HepG2 (cell line): ENCODE results near the gene TXNDC2. TPM values are rescaled to one million over a fixed set of nuclear protein-coding genes. Genes with fewer than 3 reads are reported as not detected.

Source experiments
- ATAC-seq: fragments of 200-7000 bp; cut with Tn5 transposase; 3 replicates; pipeline ENCODE4 v1.9.1; 2020; ENCODE audit warnings: mild to moderate bottlenecking, moderate library complexity
- BruUV-seq: library from RNA; stranded (reverse); fragments of 400-500 nt; replicated peaks from 2 replicates; lab custom pipeline; 2021; lab: Mats Ljungman, UMichigan
- CTCF ChIA-PET: fragments of 300-600 bp; formaldehyde crosslinking; extraction: SDS; loops from one replicate; lab custom pipeline; 2021; ENCODE audit warnings: low total read pairs, inconsistent platforms, low intra/inter-chr PET ratio; lab: Yijun Ruan, JAX
- POLR2A ChIA-PET: fragments of 350-600 bp; sonication (Branson Sonifier 250); formaldehyde crosslinking; loops from one replicate; lab custom pipeline; 2020; ENCODE audit warnings: antibody characterized with exemption, inconsistent platforms; lab: Yijun Ruan, JAX
- DNase-seq: peaks from one replicate; pipeline ENCODE4 v3.0.0-alpha.2; 2015; ENCODE audit warnings: low spot score
- FAIRE-seq: peaks from 3 replicates; lab custom pipeline; 2011; peaks lifted over from hg19 to GRCh38; lab: Jason Lieb, UNC
- H2AFZ ChIP-seq: one replicate; pipeline ENCODE4 v1.6.1; 2011; ENCODE audit warnings: low read length, inconsistent platforms
- H3K27ac ChIP-seq: fragments of 300-600 bp; 3 replicates; pipeline ENCODE4 v1.8.0; 2011; ENCODE audit warnings: mixed run types, mild to moderate bottlenecking, mixed read lengths, low read length, inconsistent platforms; ENCODE audit not compliant: insufficient read depth; ENCODE audit errors: extremely low read length
- H3K27me3 ChIP-seq, 2 experiments: fragments of 200-600 bp in 1 of 2; 2 replicates in 1 of 2; 3 replicates in 1 of 2; pipeline versions ENCODE4 v1.6.0 to v1.8.0; 2011; ENCODE audit warnings: low read length in 2 of 2, mild to moderate bottlenecking in 2 of 2, moderate library complexity in 2 of 2, inconsistent platforms in 1 of 2; ENCODE audit not compliant: insufficient read depth in 2 of 2, control insufficient read depth in 1 of 2
- H3K36me3 ChIP-seq, 2 experiments: fragments of 200-600 bp in 1 of 2; replicated peaks in 1 of 2; 2 replicates in 1 of 2; 3 replicates in 1 of 2; pipeline versions ENCODE4 v1.5.1 to v1.8.0; 2011; ENCODE audit warnings: low read length in 2 of 2, inconsistent platforms in 1 of 2; ENCODE audit not compliant: insufficient read depth in 2 of 2, control insufficient read depth in 1 of 2
- H3K4me1 ChIP-seq: 2 replicates; pipeline ENCODE4 v1.5.1; 2012; ENCODE audit warnings: low read length, inconsistent platforms; ENCODE audit not compliant: insufficient read depth
- H3K4me2 ChIP-seq: 2 replicates; pipeline ENCODE4 v1.6.0; 2011; ENCODE audit warnings: low read depth, low read length, inconsistent platforms
- H3K4me3 ChIP-seq, 3 experiments: fragments of 200-600 bp in 1 of 3; sonication (generic), shearing (Covaris generic) in 1 of 3; replicated peaks in 1 of 3; 2 replicates each; pipeline ENCODE4 v1.5.1; 2011 to 2016; ENCODE audit warnings: low read length in 3 of 3, inconsistent platforms in 2 of 3, low read depth in 2 of 3, mild to moderate bottlenecking in 2 of 3, control low read depth in 1 of 3, mixed read lengths in 1 of 3; ENCODE audit not compliant: insufficient read depth in 1 of 3
- H3K79me2 ChIP-seq: one replicate; pipeline ENCODE4 v1.6.1; 2011; ENCODE audit warnings: low read length, inconsistent platforms; ENCODE audit not compliant: insufficient read depth
- H3K9ac ChIP-seq: 2 replicates; pipeline ENCODE4 v1.6.0; 2011; ENCODE audit warnings: mild to moderate bottlenecking, low read depth, low read length, inconsistent platforms; ENCODE audit not compliant: insufficient read depth
- H3K9me3 ChIP-seq: 2 replicates; pipeline ENCODE4 v1.5.1; 2012; ENCODE audit warnings: mild to moderate bottlenecking, low read length
- H4K20me1 ChIP-seq: 2 replicates; pipeline ENCODE4 v1.6.0; 2011; ENCODE audit warnings: inconsistent platforms, mild to moderate bottlenecking, low read length, moderate library complexity; ENCODE audit not compliant: insufficient read depth
- ATF1 ChIP-seq: IDR thresholded peaks from 2 replicates; pipeline ENCODE4 v1.6.1; 2016; ENCODE audit warnings: mild to moderate bottlenecking, control low read depth
- ISX ChIP-seq: sonication (generic); formaldehyde crosslinking; conservative IDR thresholded peaks from 2 replicates; pipeline ENCODE4 v1.5.0; 2020; ENCODE audit warnings: missing genetic modification reagents
- LCORL ChIP-seq, 2 experiments: fragments of 450-650 bp in 1 of 2; sonication (generic) in 1 of 2; formaldehyde crosslinking in 1 of 2; IDR thresholded peaks; 2 replicates each; pipeline versions ENCODE4 v1.5.0 to v1.6.1; 2017 to 2020; ENCODE audit warnings: antibody characterized with exemption in 1 of 2, missing genetic modification reagents in 1 of 2
- MXI1 ChIP-seq: IDR thresholded peaks from 3 replicates; pipeline ENCODE4 v1.6.1; 2012; ENCODE audit warnings: low read depth, low read length, inconsistent platforms, borderline replicate concordance
- ONECUT2 ChIP-seq: sonication (generic); formaldehyde crosslinking; IDR thresholded peaks from 2 replicates; pipeline ENCODE4 v1.4.0; 2020; ENCODE audit warnings: missing genetic modification reagents
- SP5 ChIP-seq: IDR thresholded peaks from 2 replicates; pipeline ENCODE4 v1.6.1; 2016; ENCODE audit warnings: low read depth, borderline replicate concordance
- TAF15 ChIP-seq: fragments of 200-400 bp; formaldehyde crosslinking; IDR thresholded peaks from one replicate; pipeline ENCODE4 v1.6.1; 2018; ENCODE audit warnings: mild to moderate bottlenecking, low read depth, low read length; ENCODE audit not compliant: poor library complexity, severe bottlenecking
- THAP8 ChIP-seq: sonication (generic); formaldehyde crosslinking; IDR thresholded peaks from 2 replicates; pipeline ENCODE4 v1.5.1; 2020; ENCODE audit warnings: missing genetic modification reagents, mild to moderate bottlenecking, borderline replicate concordance
- ZNF136 ChIP-seq: sonication (generic); formaldehyde crosslinking; IDR thresholded peaks from 2 replicates; pipeline ENCODE4 v1.8.1; 2022; ENCODE audit warnings: low read depth, mild to moderate bottlenecking, moderate library complexity, missing genetic modification reagents
- ZNF660 ChIP-seq: sonication (generic); formaldehyde crosslinking; IDR thresholded peaks from 2 replicates; pipeline ENCODE4 v1.5.1; 2020; ENCODE audit warnings: mild to moderate bottlenecking, low read depth, missing genetic modification reagents, borderline replicate concordance
- ZNF687 ChIP-seq: sonication (generic); formaldehyde crosslinking; IDR thresholded peaks from 2 replicates; pipeline ENCODE4 v1.5.1; 2020; ENCODE audit warnings: mild to moderate bottlenecking, missing genetic modification reagents, moderate library complexity
- ZNF75D ChIP-seq: sonication (generic); formaldehyde crosslinking; IDR thresholded peaks from 2 replicates; pipeline ENCODE4 v1.8.1; 2023; ENCODE audit warnings: missing genetic modification reagents, mild to moderate bottlenecking, borderline replicate concordance
- ZNF788 ChIP-seq: sonication (generic); formaldehyde crosslinking; IDR thresholded peaks from 2 replicates; pipeline ENCODE4 v1.5.0; 2020; ENCODE audit warnings: mild to moderate bottlenecking, missing genetic modification reagents, borderline replicate concordance
- WGBS: methylation state at CpG from one replicate; pipeline ENCODE4 v1.1.6; 2017; ENCODE audit warnings: low lambda C conversion rate; 5-methylcytosine and 5-hydroxymethylcytosine counted together
- in situ Hi-C: cut with HindIII; loops from 2 replicates; pipeline ENCODE4 v1.10.0; 2017; ENCODE audit warnings: low pct_unique_long_range_greater_than_20kb; ENCODE audit not compliant: extremely low pct_ligation_motif_present
- intact Hi-C: fragments of 100-400 bp; cut with micrococcal nuclease; formaldehyde crosslinking; loops from one replicate; pipeline ENCODE4 v1.10.0; 2022; ENCODE audit not compliant: unreplicated experiment
- polyA plus RNA-seq, 8 experiments: library from polyadenylated mRNA; depleted of rRNA in 3 of 8; stranded (reverse) in 7 of 8; unstranded in 1 of 8; fragments of >200 nt; fragmentation: Illumina TruSeq in 4 of 8; extraction: Trizol in 4 of 8; gene quantifications; 2 replicates each; pipeline versions ENCODE4 v1.2.1 to v1.2.3, GENCODE V29; 2011 to 2016; ENCODE audit warnings: low read depth in 4 of 8, missing spikeins in 1 of 8, mixed read lengths in 1 of 8; ENCODE audit not compliant: insufficient read depth in 1 of 8
- total RNA-seq, 5 experiments: library from RNA; depleted of rRNA; stranded (reverse); fragments of >200 nt; fragmentation: Illumina TruSeq; extraction: Trizol; gene quantifications; 2 replicates each; pipeline ENCODE4 v1.2.3, GENCODE V29; 2016; ENCODE audit warnings: low read depth in 1 of 5
- TF ChIP-seq, protein P1 (sequence below), 2 experiments: IDR thresholded peaks; 2 replicates each; pipeline ENCODE4 v1.6.1; 2011 to 2012; ENCODE audit warnings: low read length in 2 of 2, borderline replicate concordance in 1 of 2, low read depth in 1 of 2, mild to moderate bottlenecking in 1 of 2, moderate library complexity in 1 of 2

The TXNDC2 gene
- total and polyA plus RNA-seq, 2 of the 13 experiments (the other 11 are each of a cell fraction or from before 2014, with no cell fraction given): not detected

DNA sequence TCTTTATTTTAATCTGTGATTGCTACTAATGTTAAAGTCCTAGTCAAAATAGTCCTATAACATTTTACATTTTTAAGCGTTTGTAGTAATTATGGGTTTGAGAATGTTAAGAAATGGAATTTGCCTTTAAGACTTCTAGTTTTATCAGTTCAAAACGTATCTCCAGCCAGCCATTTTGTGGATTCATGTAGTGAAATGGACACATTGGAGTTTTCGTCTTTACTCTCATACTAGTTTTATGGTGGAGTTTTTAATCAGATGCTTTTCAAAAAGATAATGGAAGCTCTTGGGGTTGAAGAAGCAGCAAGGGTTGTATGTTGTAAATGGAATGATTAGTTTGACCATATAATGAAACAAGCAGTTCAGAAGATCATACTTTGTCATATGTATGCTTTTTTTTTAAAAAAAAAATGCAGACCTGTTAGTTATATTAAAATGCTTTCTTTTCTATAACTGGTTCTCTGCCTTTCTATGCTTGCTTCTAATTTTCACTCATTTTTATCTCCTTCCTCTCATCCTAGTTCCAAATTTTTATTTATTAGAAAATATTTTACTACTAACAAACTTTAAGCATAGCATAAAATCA lies 44.6 kb downstream of the TXNDC2 start:
- Histone ChIP-seq H3K36me3 (peaks cover 1 to 17% of the 10 kb centered on the region in 2 experiments; a peak in 4 of 5 replicates), H3K4me2 (no peak overlapping the region), H3K9me3 (no peaks in the 10 kb centered on the region), H3K9ac (no peak overlapping the region), H2AFZ (no peak overlapping the region)
- ChIA-PET CTCF (no interaction called here), POLR2A (no interaction called here)
- BruUV-seq: no TSS peak
- DNase-seq (no peak), ATAC-seq (no peak), FAIRE-seq (no peak)
- 91% methylated on average over 3 of the region's 3 CpGs for WGBS
- no peak for TF ChIP-seq LCORL (IDR thresholded peaks at IDR 0.05)
- TF ChIP-seq LCORL (CRISPR knock-in tag; IDR thresholded peaks at IDR 0.05): no peak
- no peak for TF ChIP-seq ATF1
- no peak for TF ChIP-seq MXI1
- TF ChIP-seq ZNF136 (CRISPR knock-in tag): no peak
- no peak for TF ChIP-seq ZNF788 (CRISPR knock-in tag)
- TF ChIP-seq TAF15: no peak
- TF ChIP-seq THAP8 (CRISPR knock-in tag): no peak
- TF ChIP-seq ISX (CRISPR knock-in tag): no peak
- TF ChIP-seq ZNF660 (CRISPR knock-in tag): no peak
- TF ChIP-seq ONECUT2 (CRISPR knock-in tag): no peak
- TF ChIP-seq ZNF75D: no peak
- TF ChIP-seq, protein P1, sequence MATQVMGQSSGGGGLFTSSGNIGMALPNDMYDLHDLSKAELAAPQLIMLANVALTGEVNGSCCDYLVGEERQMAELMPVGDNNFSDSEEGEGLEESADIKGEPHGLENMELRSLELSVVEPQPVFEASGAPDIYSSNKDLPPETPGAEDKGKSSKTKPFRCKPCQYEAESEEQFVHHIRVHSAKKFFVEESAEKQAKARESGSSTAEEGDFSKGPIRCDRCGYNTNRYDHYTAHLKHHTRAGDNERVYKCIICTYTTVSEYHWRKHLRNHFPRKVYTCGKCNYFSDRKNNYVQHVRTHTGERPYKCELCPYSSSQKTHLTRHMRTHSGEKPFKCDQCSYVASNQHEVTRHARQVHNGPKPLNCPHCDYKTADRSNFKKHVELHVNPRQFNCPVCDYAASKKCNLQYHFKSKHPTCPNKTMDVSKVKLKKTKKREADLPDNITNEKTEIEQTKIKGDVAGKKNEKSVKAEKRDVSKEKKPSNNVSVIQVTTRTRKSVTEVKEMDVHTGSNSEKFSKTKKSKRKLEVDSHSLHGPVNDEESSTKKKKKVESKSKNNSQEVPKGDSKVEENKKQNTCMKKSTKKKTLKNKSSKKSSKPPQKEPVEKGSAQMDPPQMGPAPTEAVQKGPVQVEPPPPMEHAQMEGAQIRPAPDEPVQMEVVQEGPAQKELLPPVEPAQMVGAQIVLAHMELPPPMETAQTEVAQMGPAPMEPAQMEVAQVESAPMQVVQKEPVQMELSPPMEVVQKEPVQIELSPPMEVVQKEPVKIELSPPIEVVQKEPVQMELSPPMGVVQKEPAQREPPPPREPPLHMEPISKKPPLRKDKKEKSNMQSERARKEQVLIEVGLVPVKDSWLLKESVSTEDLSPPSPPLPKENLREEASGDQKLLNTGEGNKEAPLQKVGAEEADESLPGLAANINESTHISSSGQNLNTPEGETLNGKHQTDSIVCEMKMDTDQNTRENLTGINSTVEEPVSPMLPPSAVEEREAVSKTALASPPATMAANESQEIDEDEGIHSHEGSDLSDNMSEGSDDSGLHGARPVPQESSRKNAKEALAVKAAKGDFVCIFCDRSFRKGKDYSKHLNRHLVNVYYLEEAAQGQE (IDR thresholded peaks at IDR 0.05; ENCODE audit: borderline replicate concordance in 1 of 2, low read depth in 1 of 2, low read length in 2 of 2): no peak
- no peak for TF ChIP-seq SP5 (CRISPR knock-in tag)
- no peak for TF ChIP-seq ZNF687 (CRISPR knock-in tag)
- TF ChIP-seq, all 625 proteins: peak for 0
- H3K27ac ChIP-seq: no peak overlapping the region
- peaks cover 79% of the 10 kb centered on the region for H3K4me1 ChIP-seq
- peaks cover 73% of the 10 kb centered on the region for H4K20me1 ChIP-seq
- H3K4me3 ChIP-seq: no peak overlapping the region
- H3K79me2 ChIP-seq: peaks cover 92% of the 10 kb centered on the region
- intact Hi-C loops (no loop called here), in situ Hi-C loops (no loop called here)
- no peaks in the 10 kb centered on the region for H3K27me3 ChIP-seq
